ENCODE measurements around the gene ZNF780B.
"Not testable (repeated sequence)": the region's sequence is repeated elsewhere in the genome, so short reads cannot be mapped to it uniquely, and the experiment has no call there.

The ZNF780B gene

DNA sequence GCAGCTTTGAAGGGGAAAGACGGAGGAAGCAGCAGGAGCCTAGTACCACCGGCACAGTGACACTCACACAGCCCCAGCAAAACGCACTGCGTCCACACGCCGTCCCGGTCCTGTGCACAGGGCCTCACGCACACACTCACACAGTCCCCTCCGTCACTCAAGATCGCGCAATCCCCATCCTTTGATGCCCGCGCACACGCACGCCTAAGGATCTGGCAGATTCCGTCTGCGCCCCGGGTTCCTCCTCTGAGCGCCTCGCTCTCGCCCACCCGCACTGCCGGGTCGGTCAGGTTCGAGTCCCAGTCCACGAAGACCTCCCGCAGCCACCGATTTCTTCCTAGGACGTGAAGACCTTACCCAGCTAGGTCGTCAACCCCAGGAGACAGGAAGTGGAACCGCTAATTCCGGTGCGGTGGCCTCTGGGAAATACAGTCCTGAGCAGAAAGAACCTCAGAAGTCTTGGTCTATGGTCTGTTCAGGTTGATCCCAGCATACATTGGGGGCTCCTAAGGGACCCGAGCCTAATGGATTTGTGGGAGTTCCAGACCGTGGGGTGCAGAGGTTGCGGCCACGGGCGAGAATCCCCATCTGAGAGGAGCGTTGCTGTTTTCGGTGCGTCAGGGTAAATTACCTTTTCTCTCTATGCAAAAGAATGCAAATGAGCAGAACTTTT lies at the start of gene ZNF780B:
TSS of gene ZNF780B (minus strand) at position 400 of the 673 bp plus-strand sequence. CDS start 5,899 bp downstream, outside the sequence.
- DNase-seq, result peak; percentile 45

DNA sequence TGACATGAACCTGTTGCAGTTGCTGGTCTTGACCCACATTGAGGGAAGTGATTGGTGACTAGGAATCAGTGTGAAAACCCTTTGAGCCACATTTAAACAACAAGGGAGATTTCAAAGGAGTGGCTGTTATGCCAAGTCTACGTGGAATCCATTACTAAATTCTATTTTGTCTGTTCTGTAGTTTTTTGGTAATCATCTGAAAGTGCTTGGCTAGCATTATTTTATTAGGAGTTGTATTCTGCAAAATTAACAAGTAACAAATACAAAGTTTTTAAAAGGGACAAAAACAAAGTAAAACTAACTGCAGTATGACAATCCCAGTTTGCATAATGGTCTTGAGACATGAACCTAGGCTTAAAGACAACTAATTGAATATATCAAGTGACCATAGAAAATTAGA lies 48.7 kb upstream of the ZNF780B start:
- no peak for DNase-seq

DNA sequence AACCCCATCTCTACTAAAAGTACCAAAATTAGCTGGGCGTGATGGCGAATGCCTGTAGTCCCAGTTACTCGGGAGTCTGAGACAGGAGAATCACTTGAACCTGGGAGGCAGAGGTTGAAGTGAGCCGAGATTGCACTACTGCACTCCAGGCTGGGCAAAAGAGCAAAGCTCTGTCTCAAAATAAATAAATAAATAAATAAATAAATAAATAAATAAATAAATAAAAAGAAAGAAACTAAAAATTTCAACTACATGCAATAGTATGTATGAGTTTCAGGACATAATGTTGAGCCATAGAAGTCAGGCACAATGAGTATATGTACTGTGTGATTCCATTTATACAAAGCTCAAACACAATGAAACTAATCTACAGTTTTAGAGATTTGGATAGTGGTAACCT lies 47.6 kb upstream of the ZNF780B start:
- DNase-seq, result no peak

- DNase-seq, result no peak
These were observed 45.8 kb upstream of the ZNF780B start for GRCh38 chr19:40101813-40102212.

DNA sequence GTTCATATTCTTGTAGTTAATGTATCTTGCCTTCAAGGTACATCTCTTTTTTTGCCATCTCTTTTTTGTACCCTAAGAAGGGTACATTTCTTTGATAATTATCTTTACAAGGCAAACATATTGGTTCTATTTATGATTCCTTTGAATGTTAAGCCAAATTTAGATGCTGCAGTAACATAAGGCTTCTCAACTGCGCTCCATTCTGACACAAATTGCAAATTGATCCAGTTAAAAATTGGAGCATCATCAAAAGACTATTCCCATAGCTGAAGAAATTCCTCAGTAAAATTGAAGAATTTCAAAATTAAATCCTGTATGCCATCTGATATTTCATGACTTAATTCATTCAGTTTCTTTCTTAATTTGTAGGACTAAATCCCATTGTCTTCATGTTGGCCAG lies 37.4 kb upstream of the ZNF780B start:
- no peak for DNase-seq

DNA sequence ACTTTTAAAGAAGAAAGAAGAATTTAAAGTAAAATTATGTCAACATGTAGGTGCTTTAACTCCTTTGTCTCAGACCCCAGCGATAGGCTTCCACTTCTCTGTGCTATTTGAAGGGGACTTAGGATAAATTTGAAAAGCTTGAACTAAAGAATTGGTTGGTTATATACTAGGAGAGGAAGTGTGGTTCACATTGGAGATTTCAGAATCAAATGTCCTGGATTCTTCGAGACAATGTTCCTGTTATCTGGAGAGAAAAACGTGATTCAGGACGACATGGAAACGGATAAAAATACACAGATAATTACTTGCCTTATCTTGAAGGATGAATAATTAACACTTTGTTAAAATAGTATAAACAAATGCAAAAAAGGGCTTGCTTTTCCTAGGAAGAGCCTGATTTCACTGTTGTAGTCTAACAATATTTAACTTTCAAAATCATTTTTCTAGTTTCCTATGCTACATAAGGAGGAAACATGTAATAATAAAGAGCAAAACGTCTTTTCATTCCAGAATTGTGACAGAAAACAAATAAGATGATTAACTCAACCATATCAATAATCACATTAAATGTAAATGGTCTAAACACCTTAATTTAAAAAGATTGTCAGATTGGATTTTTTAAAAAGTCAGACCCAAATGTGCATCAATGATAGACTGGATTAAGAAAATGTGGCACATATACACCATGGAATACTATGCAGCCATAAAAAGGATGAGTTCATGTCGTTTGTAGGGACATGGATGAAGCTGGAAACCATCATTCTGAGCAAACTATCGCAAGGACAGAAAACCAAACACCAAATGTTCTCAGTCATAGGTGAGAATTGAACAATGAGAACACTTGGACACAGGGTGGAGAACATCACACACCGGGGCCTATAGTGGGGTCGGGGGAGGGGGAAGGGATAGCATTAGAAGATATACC lies 35.4 kb upstream of the ZNF780B start:
- DNase-seq, result no peak

DNA sequence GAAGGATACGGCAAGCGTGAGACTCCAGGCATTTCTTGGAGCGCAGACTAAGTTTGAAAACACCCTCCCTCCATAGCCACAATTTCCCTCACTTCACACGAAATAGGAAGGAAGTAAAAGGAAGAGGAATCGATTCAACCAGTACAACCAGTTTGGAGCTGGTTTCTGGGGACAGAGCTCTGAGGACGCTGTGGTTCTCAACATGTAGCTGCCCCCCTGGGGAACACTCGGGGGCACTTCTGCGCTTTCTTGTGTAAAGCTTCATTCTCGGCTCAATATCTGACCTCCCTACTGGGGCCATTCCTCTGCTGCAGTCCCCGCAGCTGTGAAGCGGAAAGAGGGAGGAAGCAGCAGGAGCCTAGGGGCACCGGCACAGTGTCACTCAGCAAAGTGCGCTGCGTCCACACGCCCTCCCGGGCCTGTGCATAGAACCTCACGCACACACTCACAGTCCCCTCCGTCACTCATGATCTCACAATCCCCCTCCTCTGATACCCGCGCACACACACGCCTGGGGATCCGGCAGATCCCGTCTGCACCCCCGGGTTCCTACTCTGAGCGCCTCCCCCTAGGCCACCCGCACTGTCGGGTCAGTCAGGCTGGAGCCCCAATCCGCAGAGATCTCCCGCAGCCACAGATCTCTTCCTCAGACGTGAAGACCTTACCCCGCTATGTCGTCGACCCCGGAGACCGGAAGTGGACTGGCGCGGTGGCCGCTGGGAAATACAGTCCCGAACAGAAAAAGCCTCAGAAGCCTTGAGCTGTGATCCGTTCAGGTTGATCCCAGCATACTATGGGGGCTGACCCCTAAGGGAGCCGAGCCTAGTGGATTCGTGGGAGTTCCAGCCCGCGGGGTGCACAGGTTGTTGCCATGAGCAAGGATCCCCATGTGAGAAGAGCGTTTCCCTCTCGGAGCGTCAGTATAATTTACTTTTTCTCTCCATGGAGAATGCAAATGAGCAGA lies 34.5 kb upstream of the ZNF780B start, which contains the start of gene ZNF780A:
TSS of gene ZNF780A (minus strand) at position 703 of the 964 bp plus-strand sequence. CDS start 6,190 bp downstream, outside the sequence.
- DNase-seq, result peak; percentile 60

DNA sequence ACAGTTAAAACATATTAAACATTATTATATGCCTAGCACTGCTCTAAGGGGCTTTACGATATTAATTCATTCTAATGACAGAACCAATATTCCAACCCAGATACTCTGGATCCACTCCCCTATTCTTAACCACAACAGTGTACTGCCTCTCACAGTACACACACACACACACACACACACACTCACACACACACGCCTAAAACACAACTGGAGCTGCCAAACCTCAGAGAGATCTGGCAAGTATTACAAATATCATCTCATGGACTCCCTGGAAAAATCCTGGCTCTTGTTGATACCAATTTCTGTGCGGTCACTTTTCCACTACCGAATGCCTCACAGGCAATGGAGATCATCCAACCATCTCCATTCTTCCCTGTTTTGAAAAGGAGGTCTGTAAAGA lies 33.4 kb upstream of the ZNF780B start:
- DNase-seq, result no peak

DNA sequence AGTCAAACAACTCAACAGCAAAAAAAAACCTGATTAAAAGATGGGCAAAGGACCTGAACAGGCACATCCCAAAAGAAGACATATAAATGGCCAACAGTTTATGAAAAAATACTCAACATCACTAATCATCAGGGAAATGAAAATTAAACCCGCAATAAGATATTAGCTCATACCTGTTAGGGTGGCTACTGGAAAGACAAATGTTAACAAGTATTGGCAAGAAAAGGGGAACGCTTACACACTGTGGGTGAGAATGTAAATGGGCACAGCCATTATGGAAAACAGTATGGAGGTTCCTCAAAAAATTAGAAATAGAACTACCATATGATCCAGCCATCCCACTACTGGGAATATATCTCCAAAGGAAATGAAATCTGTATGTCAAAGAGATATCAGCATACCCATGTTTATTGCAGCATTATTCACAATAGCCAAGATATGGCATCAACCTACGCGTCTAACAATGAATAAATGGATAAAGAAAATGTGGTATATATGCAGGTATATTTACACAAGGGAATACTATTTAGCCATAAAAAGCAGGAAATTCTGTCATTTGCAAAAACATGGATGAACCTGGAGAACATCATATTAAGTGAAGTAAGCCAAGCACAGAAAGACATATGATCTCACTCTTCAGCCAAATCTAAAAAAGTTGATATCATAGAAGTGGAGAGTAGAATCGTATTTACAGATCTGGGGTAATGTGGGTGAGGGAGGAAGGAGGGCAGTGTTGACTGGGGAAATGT lies 32.4 kb upstream of the ZNF780B start:
- DNase-seq, result no peak

- no peak for DNase-seq
These were observed 28.9 kb upstream of the ZNF780B start for GRCh38 chr19:40084948-40085347.

GRCh38 chr19:40081411-40081810 lies 25.4 kb upstream of the ZNF780B start:
- no peak for DNase-seq

GRCh38 chr19:40080289-40080688 lies 24.3 kb upstream of the ZNF780B start:
- no peak for DNase-seq

DNA sequence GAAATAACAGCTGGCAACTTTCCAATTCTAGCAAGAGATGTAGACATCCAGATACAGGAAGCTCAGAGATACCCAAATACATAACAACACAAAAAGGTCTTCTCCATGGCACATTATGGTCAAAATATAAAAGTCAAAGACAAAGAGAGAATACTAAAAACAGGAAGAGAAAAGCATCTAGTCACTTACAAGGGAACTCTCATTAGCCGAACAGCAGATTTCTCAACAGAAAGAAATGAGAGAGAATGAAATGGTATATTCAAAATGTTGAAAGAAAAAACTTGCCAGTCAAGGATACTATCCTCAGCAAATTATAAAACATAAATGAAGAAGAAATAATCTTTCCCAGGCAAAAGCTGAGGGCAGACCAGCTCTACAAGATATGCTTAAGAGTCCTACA lies 22.3 kb upstream of the ZNF780B start:
- DNase-seq, result no peak

DNA sequence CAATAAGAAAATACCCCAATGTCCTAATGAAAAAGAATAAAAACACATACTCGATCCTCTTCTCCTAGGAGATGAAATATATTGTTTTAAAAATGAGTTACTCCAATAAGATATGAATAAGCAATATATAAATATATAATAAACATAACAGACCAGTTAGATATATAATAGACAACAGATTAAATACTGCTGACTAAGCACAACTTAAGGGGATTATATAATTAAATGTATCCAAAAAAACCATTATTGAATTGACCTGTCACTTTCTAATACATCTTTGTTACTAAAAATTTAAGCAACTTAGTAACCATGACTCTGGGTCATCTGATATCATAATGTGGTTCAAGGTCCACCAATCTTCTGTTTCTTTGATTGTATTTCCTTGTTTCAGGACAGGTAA lies 14.0 kb upstream of the ZNF780B start:
- DNase-seq, result no peak

GRCh38 chr19:40059624-40060023 lies 3.6 kb upstream of the ZNF780B start:
- no peak for DNase-seq

- DNase-seq, result no peak
These were observed 1.1 kb upstream of the ZNF780B start for GRCh38 chr19:40057166-40057565.

- DNase-seq, result no peak
These were observed 474 bp upstream of the ZNF780B start for GRCh38 chr19:40056505-40056904.

DNA sequence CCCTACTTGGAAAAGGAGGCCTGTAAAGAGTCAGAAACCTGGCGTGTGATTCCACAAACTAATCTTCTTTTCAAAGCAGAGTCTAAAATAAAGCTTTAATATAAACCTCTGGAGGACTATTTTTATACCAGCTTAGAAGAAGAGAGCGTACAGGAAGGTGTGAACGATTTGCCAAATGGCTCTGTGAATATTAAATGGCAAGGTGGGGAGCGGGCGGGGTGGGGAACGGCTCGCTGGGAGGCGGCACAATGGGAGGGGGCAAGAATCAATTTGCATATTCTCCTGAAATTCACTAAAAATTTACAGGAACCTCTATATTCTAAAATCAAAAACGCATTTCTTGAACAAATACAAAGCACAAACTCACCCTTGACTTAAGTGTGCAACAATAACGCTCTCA lies 982 bp downstream of the ZNF780B start:
- DNase-seq, result no peak

DNA sequence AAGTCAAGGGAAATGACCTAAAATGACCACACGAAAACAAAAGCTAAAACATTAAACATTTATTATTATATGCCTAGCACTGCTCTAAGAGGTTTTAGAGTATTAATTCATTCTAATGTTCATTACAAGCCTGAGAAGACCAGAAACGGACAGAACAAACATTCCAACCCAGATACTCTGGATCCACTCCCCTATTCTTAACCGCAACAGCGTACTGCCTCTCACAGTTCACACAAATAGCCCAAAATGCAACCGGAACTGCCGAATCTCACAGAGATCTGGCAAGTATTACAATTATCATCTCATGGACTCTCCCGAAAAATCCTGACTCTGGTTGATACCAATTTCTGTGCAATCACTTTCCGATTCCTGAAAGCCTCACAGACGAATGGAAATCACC lies 1.4 kb downstream of the ZNF780B start:
- DNase-seq, result no peak

GRCh38 chr19:40053491-40053890 lies 2.5 kb downstream of the ZNF780B start:
- no peak for DNase-seq

DNA sequence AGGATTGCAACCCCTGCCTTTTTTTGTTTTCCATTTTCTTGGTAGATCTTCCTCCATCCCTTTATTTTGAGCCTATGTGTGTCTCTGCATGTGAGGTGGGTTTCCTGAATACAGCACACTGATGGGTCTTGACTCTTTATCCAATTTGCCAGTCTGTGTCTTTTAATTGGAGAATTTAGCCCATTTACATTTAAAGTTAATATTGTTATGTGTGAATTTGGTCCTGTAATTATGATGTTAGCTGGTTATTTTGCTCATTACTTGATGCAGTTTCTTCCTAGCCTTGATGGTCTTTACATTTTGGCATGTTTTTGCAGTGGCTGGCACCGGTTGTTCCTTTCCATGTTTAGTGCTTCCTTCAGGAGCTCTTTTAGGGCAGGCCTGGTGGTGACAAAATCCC lies 14.3 kb downstream of the ZNF780B start:
- DNase-seq, result not testable (repeated sequence)

DNA sequence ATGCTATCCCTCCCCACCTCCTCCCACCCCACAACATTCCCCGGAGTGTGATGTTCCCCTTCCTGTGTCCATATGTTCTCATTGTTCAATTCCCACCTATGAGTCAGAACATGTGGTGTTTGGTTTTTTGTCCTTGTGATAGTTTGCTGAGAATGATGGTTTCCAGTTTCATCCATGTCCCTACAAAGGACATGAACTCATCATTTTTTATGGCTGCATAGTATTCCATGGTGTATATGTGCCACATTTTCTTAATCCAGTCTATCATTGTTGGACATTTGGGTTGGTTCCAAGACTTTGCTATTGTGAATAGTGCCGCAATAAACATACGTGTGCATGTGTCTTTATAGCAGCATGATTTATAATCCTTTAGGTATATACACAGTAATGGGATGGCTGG lies 18.0 kb downstream of the ZNF780B start:
- not testable (repeated sequence) for DNase-seq
